DLD1 (cell line): ENCODE results near the gene SCFD2.
"Not testable (repeated sequence)": the region's sequence is repeated elsewhere in the genome, so short reads cannot be mapped to it uniquely, and the experiment has no call there.

ENCODE experiments used
- in situ Hi-C: cut with HindIII; loops from 2 replicates; pipeline ENCODE4 v1.10.0; 2017; ENCODE audit warnings: low sequenced_read_pairs

Gene SCFD2

DNA sequence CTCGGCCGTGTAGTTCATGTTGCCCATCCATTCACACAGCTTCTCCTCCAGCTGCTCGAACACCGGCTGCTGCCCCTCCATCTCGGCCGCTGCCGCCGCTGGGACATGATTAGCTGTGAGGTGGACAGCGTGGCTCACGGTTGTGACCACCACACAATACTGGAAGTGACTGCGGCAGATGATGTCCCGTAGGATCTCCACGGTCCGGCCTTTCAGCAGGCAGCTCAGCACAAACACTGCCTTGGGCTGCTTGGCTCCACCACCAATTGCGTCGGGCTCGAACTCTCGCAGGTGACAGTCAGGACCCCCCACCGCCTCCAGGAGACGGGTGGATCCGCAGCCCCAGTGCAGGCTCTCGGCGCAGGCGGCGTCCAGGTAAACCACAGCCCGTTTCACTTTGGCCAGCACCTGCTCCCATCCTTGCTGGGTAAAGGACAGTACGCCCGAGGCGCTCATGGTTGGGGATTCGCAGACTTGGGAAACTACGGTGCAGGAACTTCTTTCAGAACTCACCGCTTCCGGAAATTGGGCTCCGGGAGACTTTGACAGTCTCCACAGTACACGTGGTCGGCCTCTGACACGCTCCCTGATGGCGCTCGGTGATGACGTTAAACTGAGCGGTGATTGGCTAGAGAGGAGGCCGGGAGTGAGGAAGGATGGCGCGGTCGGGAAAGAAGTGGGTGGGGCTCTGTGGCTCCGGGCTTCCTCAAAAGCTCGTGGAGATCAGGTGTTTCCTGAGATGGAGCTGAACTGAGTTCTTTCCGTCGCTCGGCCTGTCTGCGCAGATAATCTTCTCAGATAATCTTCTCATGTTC is at the start of gene SCFD2:
SCFD2 (minus strand) TSS at position 576 of the 815 bp plus-strand sequence.
- in situ Hi-C loops: no loop called here

DNA sequence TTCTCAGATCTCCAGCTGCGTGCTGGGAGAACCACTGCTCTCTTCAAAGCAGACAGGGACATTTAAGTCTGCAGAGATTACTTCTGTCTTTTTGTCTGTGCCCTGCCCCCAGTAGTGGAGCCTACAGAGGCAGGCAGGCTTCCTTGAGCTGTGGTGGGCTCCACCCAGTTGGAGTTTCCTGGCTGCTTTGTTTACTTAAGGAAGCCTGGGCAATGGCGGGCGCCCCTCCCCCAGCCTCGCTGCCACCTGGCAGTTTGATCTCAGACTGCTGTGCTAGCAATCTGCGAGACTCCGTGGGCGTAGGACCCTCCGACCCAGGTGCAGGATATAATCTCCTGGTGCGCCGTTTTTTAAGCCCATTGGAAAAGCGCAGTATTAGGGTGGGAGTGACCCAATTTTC is 43.6 kb upstream of the SCFD2 start:
- in situ Hi-C loops: not testable (repeated sequence)

DNA sequence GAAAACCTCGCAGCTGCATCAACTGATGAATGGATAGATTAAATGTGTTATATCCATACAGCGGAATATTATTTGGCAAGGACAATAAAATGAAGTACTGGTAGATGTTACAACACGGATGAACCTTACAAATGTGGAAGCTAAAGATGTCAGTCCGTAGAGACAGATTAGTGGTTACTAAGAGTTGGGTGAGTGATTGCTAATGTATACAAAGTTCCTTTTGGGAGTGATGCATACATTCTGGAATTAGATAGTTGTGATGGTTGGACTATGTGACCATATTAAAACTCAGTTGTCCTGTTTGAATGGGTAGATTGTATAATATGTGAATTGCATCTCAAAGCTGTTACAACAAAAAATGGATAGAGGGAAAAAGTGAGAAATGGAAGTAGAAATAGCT is 14.4 kb upstream of the SCFD2 start:
- in situ Hi-C loops: no loop called here

DNA sequence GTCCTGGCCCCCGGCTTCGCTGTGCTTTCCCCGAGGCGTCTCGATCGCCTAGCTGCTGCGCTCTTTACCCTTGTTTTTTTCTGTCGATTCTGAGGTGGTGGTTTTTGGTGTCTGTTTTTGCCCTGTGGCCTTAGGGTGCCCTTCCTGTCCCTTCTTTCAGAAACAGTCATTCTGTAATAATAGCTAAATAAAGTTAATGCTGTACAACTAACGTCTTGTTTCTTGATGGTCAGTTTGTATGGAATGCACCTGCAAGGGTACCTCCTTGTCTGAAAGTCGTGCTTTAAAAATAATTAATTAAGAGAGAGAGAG is 12.3 kb upstream of the SCFD2 start:
- in situ Hi-C loops: no loop called here

DNA sequence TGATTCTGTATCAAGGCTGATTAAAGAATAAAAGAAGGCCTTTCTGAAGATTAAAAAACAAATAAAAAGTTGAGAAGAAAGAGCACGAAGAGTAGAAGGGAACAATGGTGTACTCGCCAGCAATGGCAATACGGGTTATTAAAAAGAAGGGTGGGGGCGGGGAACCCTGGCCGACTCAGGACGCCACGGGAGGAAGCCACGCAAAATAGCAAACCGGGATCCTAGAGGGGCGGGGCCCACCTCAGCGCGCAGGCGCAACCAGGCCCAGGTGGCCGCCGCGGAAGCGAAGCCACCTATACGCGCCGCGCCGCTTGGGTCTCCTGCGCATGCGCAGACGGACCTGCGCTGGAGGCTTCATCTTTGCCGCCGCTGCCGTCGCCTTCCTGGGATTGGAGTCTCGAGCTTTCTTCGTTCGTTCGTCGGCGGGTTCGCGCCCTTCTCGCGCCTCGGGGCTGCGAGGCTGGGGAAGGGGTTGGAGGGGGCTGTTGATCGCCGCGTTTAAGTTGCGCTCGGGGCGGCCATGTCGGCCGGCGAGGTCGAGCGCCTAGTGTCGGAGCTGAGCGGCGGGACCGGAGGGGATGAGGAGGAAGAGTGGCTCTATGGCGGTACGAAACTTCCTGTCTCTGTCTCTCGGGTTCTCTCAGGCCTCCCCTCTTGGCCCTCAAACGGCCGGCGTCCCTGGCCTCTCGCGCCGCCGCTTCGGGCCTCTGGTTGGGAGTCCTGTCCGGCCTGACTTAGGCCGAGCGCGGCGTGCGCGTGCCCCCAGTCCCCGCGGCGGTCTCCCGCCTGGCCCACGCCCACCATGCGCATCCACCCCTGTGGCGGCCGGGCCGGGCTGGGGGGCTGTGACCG is 11.7 kb upstream of the SCFD2 start, which contains the start of gene FIP1L1:
FIP1L1 (plus strand) TSS at position 323 of the 852 bp plus-strand sequence; CDS start at position 521, 198 bp downstream.
- in situ Hi-C loops: no loop called here

DNA sequence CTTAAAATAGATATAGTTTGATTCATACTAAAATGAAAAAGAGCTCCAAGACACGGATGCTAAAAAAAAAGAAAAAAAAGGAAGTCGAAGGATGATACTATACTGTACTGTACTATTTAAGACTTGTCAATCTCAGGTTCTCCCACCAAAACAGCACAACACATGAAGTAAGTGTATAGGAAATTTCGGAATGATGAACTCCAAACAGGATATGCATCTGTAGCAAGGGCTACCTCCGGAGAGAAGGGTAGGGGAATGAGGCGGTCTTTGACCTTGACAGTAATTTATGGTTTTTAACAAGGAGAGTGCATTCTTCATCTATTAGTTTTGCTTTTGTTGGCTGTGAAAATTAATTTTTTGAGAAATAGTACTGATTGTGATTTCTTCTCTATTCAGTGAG is 11.0 kb upstream of the SCFD2 start:
- in situ Hi-C loops: no loop called here

DNA sequence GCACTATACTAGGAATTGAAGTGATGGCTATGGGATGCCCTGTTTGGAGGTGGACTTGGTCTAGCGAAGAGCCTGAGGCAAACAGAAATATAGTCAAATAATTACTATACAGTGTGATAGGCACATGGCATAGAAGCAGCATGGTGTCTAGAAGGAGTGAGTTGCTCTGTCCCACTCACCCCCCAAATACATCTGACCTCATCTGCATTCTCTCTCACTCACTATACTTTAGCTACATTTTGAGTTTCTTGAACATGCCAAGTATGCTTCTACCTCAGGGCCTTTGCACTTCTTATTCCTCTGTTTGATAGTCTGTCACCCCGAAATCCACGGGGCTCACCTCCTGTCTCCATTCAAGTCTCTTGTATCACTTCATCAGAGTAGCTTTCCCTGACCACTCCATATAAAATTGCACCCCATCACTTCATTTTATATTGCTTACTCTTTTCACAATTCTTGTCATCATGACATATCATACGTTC is 9.0 kb upstream of the SCFD2 start:
- in situ Hi-C loops: no loop called here

DNA sequence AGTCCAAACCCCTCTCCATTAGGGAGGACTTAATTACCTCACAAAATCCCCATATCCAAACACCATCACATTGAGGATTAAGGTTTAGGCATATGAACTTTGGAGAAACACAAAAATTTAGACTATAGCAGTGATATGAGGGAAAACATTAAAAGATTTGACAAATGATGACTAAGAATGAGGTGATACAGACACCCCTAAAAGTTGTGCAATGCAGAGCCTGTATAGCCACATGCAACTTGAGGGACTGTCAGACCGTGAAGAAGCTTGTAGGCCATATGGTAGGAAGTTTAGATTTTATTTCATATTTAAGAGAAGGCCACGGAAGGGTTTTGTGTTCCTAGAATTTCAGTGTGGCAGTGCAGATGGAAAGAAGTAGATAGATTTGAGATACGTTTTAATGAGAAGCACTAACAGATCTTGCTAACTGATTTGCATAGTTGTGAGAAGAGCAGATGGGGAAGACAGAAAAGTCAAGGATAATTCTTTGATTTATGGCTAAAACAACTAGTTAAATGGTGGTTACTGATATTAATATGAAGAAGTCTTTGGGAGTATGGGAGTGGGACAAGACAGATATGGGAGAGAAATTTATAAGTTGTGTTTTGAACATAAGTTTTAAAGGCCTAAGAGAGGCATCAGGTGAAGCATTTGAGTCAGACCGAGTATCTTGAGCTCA is 6.1 kb upstream of the SCFD2 start:
- in situ Hi-C loops: no loop called here

DNA sequence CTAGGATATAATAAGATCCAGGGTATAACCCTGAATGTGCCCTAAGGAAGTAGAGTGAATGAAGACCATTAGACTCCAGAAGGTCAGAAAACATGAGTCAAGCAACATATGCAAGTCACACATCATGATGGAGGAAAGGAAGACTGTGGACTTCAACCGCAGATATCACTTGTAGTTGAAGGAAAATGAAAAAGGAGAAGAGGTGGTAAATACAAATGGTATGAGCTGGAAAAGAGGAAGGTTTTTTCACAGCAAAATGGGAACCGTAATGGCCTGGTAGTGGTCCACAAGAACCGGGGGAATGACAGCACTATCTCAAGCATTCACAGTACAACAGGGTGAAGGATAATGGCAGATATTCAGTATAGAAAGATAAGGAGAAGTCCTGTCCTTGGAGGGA is 5.2 kb upstream of the SCFD2 start:
- in situ Hi-C loops: no loop called here

DNA sequence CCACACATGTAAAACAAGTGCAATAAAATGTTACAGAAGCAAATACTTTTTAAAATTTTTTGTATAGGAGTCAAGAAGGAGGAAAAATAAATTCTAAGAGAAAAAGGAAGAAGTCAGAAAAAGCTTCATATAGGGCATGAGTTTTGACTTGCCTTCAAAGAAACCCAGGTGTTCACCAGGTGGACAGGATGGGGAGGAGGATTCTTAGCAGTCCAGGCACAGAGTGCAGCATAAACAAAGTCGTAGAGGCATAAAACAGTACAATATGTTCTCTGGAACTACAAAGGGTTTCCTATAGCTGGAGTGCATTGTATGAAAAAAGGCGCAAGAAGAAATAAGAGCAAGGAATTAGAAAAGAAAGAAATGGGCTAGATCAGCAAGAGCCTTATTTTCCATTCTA is 1.9 kb upstream of the SCFD2 start:
- in situ Hi-C loops: no loop called here

DNA sequence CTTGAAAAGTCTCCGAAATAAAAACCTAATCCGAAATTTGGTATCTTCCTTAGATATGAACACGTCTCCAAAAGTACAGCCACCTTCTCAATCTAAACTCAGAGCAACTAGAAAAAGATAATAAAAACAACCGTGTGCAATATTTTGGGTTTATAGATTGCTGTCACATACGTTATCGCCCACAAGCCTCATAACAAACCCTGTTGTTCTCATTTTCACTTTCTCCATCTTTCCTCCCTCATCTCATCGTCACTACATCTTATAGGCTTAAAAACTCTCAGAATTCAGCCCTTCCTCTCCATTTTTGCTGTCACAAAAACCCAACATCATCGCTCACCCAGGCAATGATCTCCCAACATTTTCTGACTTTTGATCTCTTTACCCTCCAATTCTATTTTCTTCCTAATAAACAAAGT is 448 bp upstream of the SCFD2 start:
- in situ Hi-C loops: no loop called here

DNA sequence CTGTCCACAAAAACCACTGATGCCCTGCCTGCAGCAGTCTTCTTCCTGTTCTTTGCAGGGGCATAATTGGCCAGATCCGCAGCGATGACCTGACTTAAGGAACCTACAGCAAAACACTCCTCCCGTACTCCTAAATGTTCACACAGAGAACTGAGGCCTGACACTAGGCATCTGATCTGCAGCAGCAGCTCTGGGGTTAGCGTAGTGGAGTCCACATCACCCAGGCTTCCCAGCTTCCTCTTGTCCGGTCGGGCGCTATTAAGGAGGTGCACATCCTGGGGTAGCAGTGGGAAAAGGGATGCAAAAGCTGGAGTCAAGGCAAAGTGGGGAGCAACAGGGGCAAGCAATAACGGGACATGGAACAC is 758 bp downstream of the SCFD2 start:
- in situ Hi-C loops: no loop called here

DNA sequence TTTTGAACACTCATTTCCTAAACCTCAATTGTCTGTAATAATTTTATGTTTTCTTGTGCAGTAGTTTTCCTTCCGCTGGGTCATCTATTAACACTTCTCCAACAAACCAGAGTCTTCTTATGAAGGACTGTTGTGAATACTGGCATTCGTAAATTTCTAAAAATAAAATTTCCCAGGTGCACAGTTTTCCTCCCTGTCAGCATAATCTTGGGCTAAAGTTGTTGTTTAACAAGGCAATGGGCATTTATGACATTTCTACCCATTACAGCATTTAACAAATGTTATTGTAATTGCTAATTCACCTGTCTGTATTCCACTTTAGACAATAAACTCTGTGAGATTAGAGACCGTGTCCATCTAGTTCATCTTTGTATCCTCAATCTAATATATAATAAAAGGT is 1.2 kb downstream of the SCFD2 start:
- in situ Hi-C loops: no loop called here

DNA sequence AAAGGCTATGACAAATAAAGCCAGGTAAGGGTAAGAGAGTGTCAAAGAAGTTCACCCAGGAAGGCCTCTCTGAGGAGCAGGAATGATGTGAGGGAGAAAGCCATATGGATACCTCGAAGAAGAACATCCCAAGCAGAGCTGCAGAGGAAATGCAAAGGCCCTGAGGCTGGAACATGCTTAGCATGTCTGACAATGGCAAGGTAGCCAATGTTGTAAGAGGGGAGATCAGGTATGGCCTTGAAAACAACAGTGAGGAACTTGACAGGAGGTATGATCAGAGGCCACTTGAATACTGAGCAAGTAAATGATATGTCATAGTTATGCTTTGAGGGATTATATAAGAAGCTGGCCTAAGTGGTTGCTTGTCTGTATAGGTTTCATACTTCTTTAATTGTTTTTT is 3.8 kb downstream of the SCFD2 start:
- in situ Hi-C loops: no loop called here

DNA sequence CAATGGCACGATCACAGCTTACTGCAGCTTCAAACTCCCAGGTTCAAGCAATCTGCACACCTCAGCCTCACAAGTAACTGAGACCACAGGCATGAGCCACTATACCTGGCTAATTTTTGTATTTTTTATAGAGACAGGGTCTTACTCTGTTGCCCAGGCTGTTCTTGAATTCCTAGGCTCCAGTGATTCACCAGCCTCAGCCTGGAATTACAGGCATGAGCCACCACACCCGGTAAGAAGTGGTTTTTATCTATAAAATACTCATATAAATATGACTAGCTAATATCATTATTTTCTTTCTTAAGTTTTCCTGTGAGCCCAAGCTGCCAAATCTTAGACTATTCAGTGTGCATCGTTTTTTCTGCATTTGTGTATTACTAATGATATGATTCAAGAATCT is 4.4 kb downstream of the SCFD2 start:
- in situ Hi-C loops: no loop called here

DNA sequence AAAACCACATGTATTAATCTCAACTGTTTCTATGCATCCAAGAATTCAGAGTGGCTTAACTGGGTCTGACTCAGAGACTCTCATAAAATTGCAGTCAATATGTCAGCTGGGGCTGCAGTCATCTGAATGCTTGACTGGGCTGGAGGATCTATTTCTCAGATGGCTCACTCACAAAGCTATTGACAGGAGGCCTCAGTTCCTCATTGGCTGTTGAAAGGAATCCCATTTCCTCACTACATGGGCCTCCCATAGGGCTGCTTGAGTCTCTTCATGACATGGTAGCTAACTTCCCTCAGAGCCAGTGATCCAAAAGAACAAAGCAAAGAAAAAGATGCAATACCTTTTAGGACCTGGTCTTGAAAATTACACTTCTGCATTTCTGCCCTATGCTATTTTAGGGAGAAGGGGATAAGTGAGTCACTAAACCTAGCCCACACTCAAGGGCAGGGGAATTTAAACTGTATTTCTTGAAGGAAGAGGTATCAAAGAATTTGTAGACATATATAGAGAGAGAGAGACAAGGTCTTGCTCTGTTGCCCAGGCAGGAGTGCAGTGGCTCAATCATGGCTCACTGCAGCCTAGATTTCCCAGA is 9.8 kb downstream of the SCFD2 start:
- in situ Hi-C loops: no loop called here

DNA sequence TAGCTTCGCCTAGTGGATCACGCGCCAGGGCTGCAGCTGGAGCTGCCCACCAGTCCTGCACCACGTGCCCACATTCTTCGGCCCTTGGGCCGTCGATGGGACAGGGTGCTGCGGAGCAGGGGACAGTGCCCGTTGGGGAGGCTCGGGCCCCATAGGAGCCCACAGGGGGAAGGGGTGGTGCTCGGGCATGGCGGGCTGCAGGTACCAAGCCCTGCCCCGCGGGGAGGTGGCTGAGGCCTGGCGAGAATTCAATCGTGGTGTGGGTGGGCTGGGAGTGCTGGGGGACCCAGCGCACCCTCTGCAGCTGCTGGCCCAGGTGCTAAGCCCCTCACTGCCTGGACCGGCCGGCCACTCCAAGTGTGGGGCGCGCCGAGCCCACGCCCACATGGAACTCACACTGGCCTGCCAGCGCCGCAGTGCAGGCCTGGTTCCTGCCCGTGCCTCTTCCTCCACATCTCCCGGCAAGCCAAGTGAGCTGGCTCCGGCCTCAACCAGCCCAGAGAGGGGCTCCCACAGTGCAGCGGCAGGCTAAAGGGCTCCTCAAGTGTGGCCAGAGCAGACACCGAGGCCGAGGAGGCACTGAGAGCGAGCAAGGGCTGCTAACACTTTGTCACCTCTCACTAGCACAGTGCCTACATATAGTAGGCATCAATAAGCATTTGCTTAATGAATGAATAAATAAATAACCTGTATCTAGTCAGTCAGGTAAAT is 11.7 kb downstream of the SCFD2 start:
- in situ Hi-C loops: no loop called here

DNA sequence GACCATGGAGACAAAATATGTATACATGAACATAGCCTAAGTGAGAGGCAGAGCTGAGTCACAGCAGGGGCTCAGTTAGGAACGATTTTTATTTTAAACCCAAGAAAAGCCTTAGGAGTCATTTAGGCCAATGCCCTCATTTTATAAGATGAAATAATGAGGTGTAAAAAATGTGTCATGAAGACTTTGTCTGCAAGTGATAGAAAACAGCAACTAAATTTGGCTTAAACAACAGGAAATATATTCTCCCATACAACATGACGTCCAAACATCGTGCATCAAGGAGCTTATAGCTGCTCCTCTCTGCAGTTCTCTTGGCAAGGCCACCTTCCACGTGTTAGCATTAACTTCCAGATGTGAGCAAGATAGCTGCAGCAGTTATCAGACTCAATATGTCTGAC is 16.8 kb downstream of the SCFD2 start:
- in situ Hi-C loops: no loop called here

DNA sequence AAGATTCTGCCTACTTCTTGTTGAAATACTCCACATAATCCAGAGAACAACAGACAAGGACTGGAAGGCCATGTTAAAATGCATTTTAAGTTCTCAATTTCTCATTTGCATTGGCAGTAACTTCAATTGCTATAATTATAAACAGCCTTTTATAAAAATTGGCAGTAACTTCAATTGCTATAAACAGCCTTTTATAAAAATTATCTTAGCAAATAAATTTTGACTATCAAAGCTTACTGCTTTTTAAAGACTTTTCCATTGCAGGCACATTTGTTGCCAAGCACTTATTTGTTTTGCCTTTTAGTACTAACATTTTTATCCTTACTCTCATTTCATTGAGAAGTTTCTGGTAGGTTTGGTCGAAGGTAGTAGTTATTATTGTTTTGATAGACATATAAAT is 17.8 kb downstream of the SCFD2 start:
- in situ Hi-C loops: no loop called here
